Thyroid gland (tissue), 4 donors: Measurements from ENCODE around the gene EDNRA. TPM values are rescaled to one million over a fixed set of nuclear protein-coding genes. Genes with fewer than 3 reads are reported as not detected.
A peak's percentile ranks its signal among the peaks of the same experiment; 100 is the strongest.

Experiments
- DNase-seq, 2 donors: peaks; one replicate each; pipeline ENCODE4 v3.0.0-alpha.2; 2019
- H3K27ac ChIP-seq, 3 donors: fragments of 200-600 bp; sonication (generic); 1 replicate in 2 of 3; 2 replicates in 1 of 3; pipeline ENCODE4 v1.5.1; 2016 to 2019; ENCODE audit warnings: mild to moderate bottlenecking in 1 of 3, moderate library complexity in 1 of 3
- H3K27me3 ChIP-seq: fragments of 200-600 bp; sonication (generic); one replicate; pipeline ENCODE4 v1.5.1; 2019
- H3K36me3 ChIP-seq, 2 donors: fragments of 200-600 bp; sonication (generic); one replicate each; pipeline ENCODE4 v1.5.1; 2016 to 2019
- H3K4me1 ChIP-seq, 2 donors: fragments of 200-600 bp; sonication (generic); one replicate each; pipeline ENCODE4 v1.5.1; 2017 to 2019
- H3K4me3 ChIP-seq, 3 donors: fragments of 200-600 bp; sonication (generic); replicated peaks in 1 of 3; 1 replicate in 2 of 3; 2 replicates in 1 of 3; pipeline ENCODE4 v1.5.1; 2016; ENCODE audit warnings: mild to moderate bottlenecking in 1 of 3
- H3K9me3 ChIP-seq: fragments of 200-600 bp; sonication (generic); one replicate; pipeline ENCODE4 v1.5.1; 2017
- CTCF ChIP-seq, 6 experiments: fragments of 200-600 bp in 3 of 6; fragments of 450-650 bp in 3 of 6; sonication (generic) in 3 of 6; IDR thresholded peaks; one replicate each; pipeline ENCODE4 v1.5.1; 2016 to 2019; ENCODE audit warnings: antibody characterized with exemption in 6 of 6, mild to moderate bottlenecking in 2 of 6, inconsistent platforms in 1 of 6, moderate library complexity in 1 of 6
- POLR2A ChIP-seq, 2 donors: fragments of 450-650 bp; IDR thresholded peaks; one replicate each; pipeline ENCODE4 v1.6.1; 2017; ENCODE audit warnings: antibody characterized with exemption in 2 of 2, mild to moderate bottlenecking in 2 of 2, moderate library complexity in 1 of 2
- WGBS, 2 donors: methylation state at CpG; one replicate each; pipeline ENCODE4 v1.1.5; 2017; 5-methylcytosine and 5-hydroxymethylcytosine counted together
- intact Hi-C: fragments of 100-400 bp; cut with DNase I; formaldehyde crosslinking; loops from one replicate; pipeline ENCODE4 v1.15.1; 2023
- total RNA-seq, 4 donors: library from RNA; depleted of rRNA; stranded (reverse); fragments of >200 nt; gene quantifications; one replicate each; pipeline ENCODE4 v1.2.3, GENCODE V29; 2016

EDNRA gene
- total RNA-seq, 4 donors from 2014 or later: 5.9 to 7.7 (median 6.8) TPM

GRCh38 chr4:147594107-147594506 is 113.2 kb downstream of the EDNRA start:
- WGBS, 2 donors: 62 to 83% methylated on average over 5 of the region's 5 CpGs
- intact Hi-C loops: loop anchor here (5.0 to 10.0 kb wide), 2 partner anchors 77 to 271 kb away; no protein-coding TSS in a partner anchor
- Histone ChIP-seq H3K4me3 (no peak overlapping the region), H3K27me3 (no peaks in the 10 kb centered on the region), H3K4me1 (peaks cover 6 to 34% of the 10 kb centered on the region in 2 donors), H3K9me3 (no peaks in the 10 kb centered on the region), H3K36me3 (no peaks in the 10 kb centered on the region), H3K27ac (no peak overlapping the region)
- peak in 1 of 2 donors; percentile 8 for DNase-seq
- TF ChIP-seq POLR2A (IDR thresholded peaks at IDR 0.05): no peak
- no peak for TF ChIP-seq CTCF (IDR thresholded peaks at IDR 0.05)

Other genes starting within 250 kb of the EDNRA start
- 10 to 100 TPM; 69.6 to 98.5 (median 82.5) TPM for gene TMEM184C, start 136.3 kb downstream of the EDNRA start, total RNA-seq
- 10 to 100 TPM; 22.9 to 28.3 (median 26.2) TPM for gene PRMT9, start 203.1 kb downstream of the EDNRA start, total RNA-seq